Amniotic stem cell (primary cell): Measurements from ENCODE around the gene AP1B1.

ENCODE experiments used
- DNase-seq: peaks from one replicate; lab custom pipeline; 2025; lab: John Stamatoyannopoulos, UW

The AP1B1 gene

GRCh38 chr22:29313126-29313575, 75.2 kb downstream of the AP1B1 start:
- no peak for DNase-seq

GRCh38 chr22:29312218-29313125, 75.9 kb downstream of the AP1B1 start:
- DNase-seq = no peak

GRCh38 chr22:29311464-29312217, 76.7 kb downstream of the AP1B1 start:
- no peak for DNase-seq

- peak; percentile 87 for DNase-seq
These were observed 77.5 kb downstream of the AP1B1 start for GRCh38 chr22:29310863-29311339.

GRCh38 chr22:29310065-29310862, 78.1 kb downstream of the AP1B1 start:
- no peak for DNase-seq

- no peak for DNase-seq
These were observed 78.9 kb downstream of the AP1B1 start for GRCh38 chr22:29309332-29310064.

- DNase-seq = no peak
These were observed 79.5 kb downstream of the AP1B1 start for GRCh38 chr22:29308791-29309262.

GRCh38 chr22:29308148-29308790, 80.1 kb downstream of the AP1B1 start:
- no peak for DNase-seq

GRCh38 chr22:29307596-29308147, 80.7 kb downstream of the AP1B1 start:
- DNase-seq = no peak

GRCh38 chr22:29306835-29307595, 81.4 kb downstream of the AP1B1 start:
- DNase-seq = peak; percentile 72

- peak; percentile 49 for DNase-seq
These were observed 82.1 kb downstream of the AP1B1 start, which contains the start of gene GAS2L1 for GRCh38 chr22:29306175-29306834. TSS of gene GAS2L1 (plus strand) at chr22:29306650. CDS start at chr22:29308106, 1,456 bp downstream.

- no peak for DNase-seq
These were observed 82.6 kb downstream of the AP1B1 start for GRCh38 chr22:29305836-29306174.

- no peak for DNase-seq
These were observed 85.5 kb downstream of the AP1B1 start for GRCh38 chr22:29302681-29303465.

- no peak for DNase-seq
These were observed 86.0 kb downstream of the AP1B1 start for GRCh38 chr22:29302402-29302680.

- DNase-seq = no peak
These were observed 86.5 kb downstream of the AP1B1 start for GRCh38 chr22:29301716-29302401.

- DNase-seq = no peak
These were observed 87.4 kb downstream of the AP1B1 start for GRCh38 chr22:29300807-29301601.

GRCh38 chr22:29300467-29300806, 87.9 kb downstream of the AP1B1 start:
- no peak for DNase-seq
